Nephron (organoid): Measurements from ENCODE around the gene TMEM8B.

Source experiments
- H3K27ac Mint-ChIP-seq, 3 experiments: 2 replicates each; pipeline ENCODE4 v1.8.0; 2020; ENCODE audit warnings: mixed read lengths in 3 of 3, mild to moderate bottlenecking in 2 of 3, moderate library complexity in 1 of 3
- H3K27me3 Mint-ChIP-seq: 2 replicates; pipeline ENCODE4 v1.8.0; 2021; ENCODE audit warnings: low read depth, mild to moderate bottlenecking, moderate library complexity, mixed read lengths
- H3K36me3 Mint-ChIP-seq: 2 replicates; pipeline ENCODE4 v1.8.0; 2020; ENCODE audit warnings: low read depth, mixed read lengths
- H3K4me1 Mint-ChIP-seq: 2 replicates; pipeline ENCODE4 v1.8.0; 2020; ENCODE audit warnings: mixed read lengths
- H3K4me3 Mint-ChIP-seq, 3 experiments: 2 replicates each; pipeline ENCODE4 v1.8.0; 2020; ENCODE audit warnings: mild to moderate bottlenecking in 3 of 3, mixed read lengths in 3 of 3, moderate library complexity in 2 of 3
- H3K9me3 Mint-ChIP-seq: 2 replicates; pipeline ENCODE4 v1.8.0; 2020; ENCODE audit warnings: mixed read lengths
- CTCF ChIP-seq, 3 experiments: fragments of 200-600 bp; sonication (generic); IDR thresholded peaks; one replicate each; pipeline ENCODE4 v1.5.0; 2021; ENCODE audit warnings: antibody characterized with exemption in 3 of 3; ENCODE audit not compliant: unreplicated experiment in 3 of 3

TMEM8B gene

GRCh38 chr9:35852876-35853865, 24.1 kb downstream of the TMEM8B start:
- Mint-ChIP-seq H3K4me1 (peaks cover 13% of the 10 kb centered on the region), H3K27ac (no peak overlapping the region), H3K9me3 (no peaks in the 10 kb centered on the region), H3K27me3 (no peaks in the 10 kb centered on the region), H3K4me3 (no peak overlapping the region), H3K36me3 (peaks cover 24% of the 10 kb centered on the region)
- TF ChIP-seq CTCF (IDR thresholded peaks at IDR 0.05; ENCODE audit: unreplicated experiment in 3 of 3), result no peak

- no peaks in the 10 kb centered on the region for H3K27me3 Mint-ChIP-seq
- H3K4me1 Mint-ChIP-seq, result peaks cover 5% of the 10 kb centered on the region
- no peak overlapping the region for H3K4me3 Mint-ChIP-seq
- TF ChIP-seq CTCF (IDR thresholded peaks at IDR 0.05; ENCODE audit: unreplicated experiment in 3 of 3), result no peak
- H3K9me3 Mint-ChIP-seq, result no peaks in the 10 kb centered on the region
- H3K27ac Mint-ChIP-seq, result no peak overlapping the region
- H3K36me3 Mint-ChIP-seq, result peaks cover 17% of the 10 kb centered on the region
Measured at GRCh38 chr9:35854091-35854762, 25.2 kb downstream of the TMEM8B start.

- no peak overlapping the region for H3K27ac Mint-ChIP-seq
- H3K27me3 Mint-ChIP-seq, result peaks cover 5% of the 10 kb centered on the region
- peaks cover 7% of the 10 kb centered on the region for H3K36me3 Mint-ChIP-seq
- H3K9me3 Mint-ChIP-seq, result no peaks in the 10 kb centered on the region
- H3K4me1 Mint-ChIP-seq, result no peaks in the 10 kb centered on the region
- no peak overlapping the region for H3K4me3 Mint-ChIP-seq
- TF ChIP-seq CTCF (IDR thresholded peaks at IDR 0.05; ENCODE audit: unreplicated experiment in 3 of 3), result no peak
Measured at GRCh38 chr9:35856206-35856605, 27.2 kb downstream of the TMEM8B start.

GRCh38 chr9:35856882-35857281, 27.9 kb downstream of the TMEM8B start:
- no peak overlapping the region for H3K4me3 Mint-ChIP-seq
- H3K9me3 Mint-ChIP-seq, result no peaks in the 10 kb centered on the region
- no peak for TF ChIP-seq CTCF (IDR thresholded peaks at IDR 0.05; ENCODE audit: unreplicated experiment in 3 of 3)
- no peaks in the 10 kb centered on the region for H3K4me1 Mint-ChIP-seq
- H3K27me3 Mint-ChIP-seq, result peaks cover 11% of the 10 kb centered on the region
- H3K27ac Mint-ChIP-seq, result no peak overlapping the region
- peaks cover 7% of the 10 kb centered on the region for H3K36me3 Mint-ChIP-seq

GRCh38 chr9:35858458-35858857, 29.4 kb downstream of the TMEM8B start:
- Mint-ChIP-seq H3K9me3 (no peaks in the 10 kb centered on the region), H3K27me3 (peaks cover 18% of the 10 kb centered on the region), H3K36me3 (peaks cover 3% of the 10 kb centered on the region), H3K4me1 (no peaks in the 10 kb centered on the region), H3K4me3 (no peak overlapping the region), H3K27ac (no peak overlapping the region)
- TF ChIP-seq CTCF (IDR thresholded peaks at IDR 0.05; ENCODE audit: unreplicated experiment in 3 of 3), result no peak
